Sigmoid colon (tissue), 7 donors: ENCODE data around the gene USP6. TPM values are rescaled to one million over a fixed set of nuclear protein-coding genes. Genes with fewer than 3 reads are reported as not detected.

ENCODE experiments used
- DNase-seq: peaks from one replicate; pipeline ENCODE4 v3.0.0-alpha.2; 2019
- H3K27ac ChIP-seq, 4 donors: fragments of 200-600 bp; sonication (generic); one replicate each; pipeline ENCODE4 v1.5.1; 2016 to 2019; ENCODE audit warnings: mild to moderate bottlenecking in 1 of 4
- H3K27me3 ChIP-seq, 3 donors: fragments of 200-600 bp; sonication (generic); one replicate each; pipeline ENCODE4 v1.5.1; 2019; ENCODE audit warnings: mild to moderate bottlenecking in 1 of 3
- H3K36me3 ChIP-seq, 4 donors: fragments of 200-600 bp; sonication (generic); one replicate each; pipeline ENCODE4 v1.5.1; 2016 to 2019
- H3K4me1 ChIP-seq, 4 donors: fragments of 200-600 bp; sonication (generic); one replicate each; pipeline ENCODE4 v1.5.1; 2017 to 2019
- H3K4me3 ChIP-seq, 4 donors: fragments of 200-600 bp; sonication (generic); one replicate each; pipeline ENCODE4 v1.5.1; 2017 to 2019; ENCODE audit warnings: mild to moderate bottlenecking in 2 of 4, moderate library complexity in 1 of 4
- H3K9me3 ChIP-seq, 4 donors: fragments of 200-600 bp in 3 of 4; sonication (generic) in 3 of 4; one replicate each; pipeline versions ENCODE4 v1.5.1 to v1.6.1; 2013 to 2019
- EP300 ChIP-seq, 4 donors: sonication (generic); formaldehyde crosslinking; IDR thresholded peaks; one replicate each; pipeline ENCODE4 v1.6.1; 2017; ENCODE audit warnings: antibody characterized with exemption in 4 of 4
- POLR2A ChIP-seq, 2 donors: fragments of 450-650 bp; IDR thresholded peaks; one replicate each; pipeline ENCODE4 v1.6.1; 2016; ENCODE audit warnings: antibody characterized with exemption in 2 of 2, mild to moderate bottlenecking in 2 of 2, moderate library complexity in 2 of 2
- POLR2AphosphoS5 ChIP-seq, 4 donors: sonication (generic); formaldehyde crosslinking; IDR thresholded peaks; one replicate each; pipeline ENCODE4 v1.6.1; 2017; ENCODE audit warnings: antibody characterized with exemption in 4 of 4
- WGBS, 2 donors: extraction: QIAGEN DNeasy Blood & Tissue Kit; methylation state at CpG; one replicate each; pipeline ENCODE4 v1.1.7; 2013; 5-methylcytosine and 5-hydroxymethylcytosine counted together
- intact Hi-C: fragments of 100-400 bp; cut with DNase I; formaldehyde crosslinking; loops from one replicate; pipeline ENCODE4 v1.15.1; 2023
- polyA plus RNA-seq, 3 donors: library from polyadenylated mRNA; stranded (reverse); fragments of 200-250 nt; gene quantifications; one replicate each; pipeline ENCODE4 v1.2.3, GENCODE V29; 2013
- total RNA-seq, 4 donors: library from RNA; depleted of rRNA; stranded (reverse); fragments of >200 nt; gene quantifications; one replicate each; pipeline ENCODE4 v1.1.0, GENCODE V29; 2016
- TF ChIP-seq, protein P1 (sequence below), 4 experiments: fragments of 450-650 bp in 3 of 4; fragments of 200-600 bp in 1 of 4; IDR thresholded peaks; one replicate each; pipeline ENCODE4 v1.5.1; 2016 to 2019; ENCODE audit warnings: antibody characterized with exemption in 4 of 4, mild to moderate bottlenecking in 3 of 4, moderate library complexity in 2 of 4
- donor health status: healthy with polysubstance abuse.
- donor health status: Bipolar disorder and iron deficiency.
- donor health status: healthy.

Gene USP6
- total and polyA plus RNA-seq, 7 donors, result 0.06 to 2.5 TPM; not detected in 5

DNA sequence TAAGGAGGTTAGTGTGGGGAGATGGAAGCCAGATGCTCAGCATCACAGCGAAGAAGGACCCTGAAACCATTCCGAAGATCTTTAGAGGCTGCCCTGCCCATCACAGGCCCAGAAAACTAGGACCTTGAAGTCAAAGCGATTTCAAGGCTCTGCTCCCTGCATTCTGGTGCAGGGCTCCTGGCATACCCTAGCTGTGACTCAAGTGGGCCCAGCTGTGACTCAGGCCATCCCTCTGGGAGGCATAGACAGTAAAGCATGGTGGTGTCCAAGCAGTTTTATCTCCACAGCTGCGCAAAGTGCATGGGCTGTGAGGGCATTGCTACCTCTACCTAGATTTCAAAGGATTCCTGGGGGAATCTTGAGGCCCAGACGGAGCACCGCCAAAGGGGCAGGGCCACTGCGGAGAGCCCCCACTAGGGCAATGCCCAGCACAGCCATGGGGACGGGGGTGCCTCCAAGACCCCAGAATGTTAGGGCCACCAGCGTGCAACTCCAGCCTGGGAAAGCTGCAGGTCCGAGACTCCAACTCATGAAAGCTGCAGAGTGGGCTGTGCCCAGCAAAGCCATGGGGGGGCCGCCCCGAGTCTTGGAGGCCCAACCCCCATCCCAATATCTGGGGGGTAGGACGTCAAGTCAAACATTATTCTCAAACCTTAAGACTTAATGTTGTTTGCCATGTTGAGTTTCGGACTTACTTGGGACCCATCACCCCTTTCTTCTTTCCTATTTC lies 87.5 kb downstream of the USP6 start:
- no peak for TF ChIP-seq POLR2A (IDR thresholded peaks at IDR 0.05)
- no peak for TF ChIP-seq EP300 (IDR thresholded peaks at IDR 0.05)
- no peak for TF ChIP-seq POLR2AphosphoS5 (IDR thresholded peaks at IDR 0.05)
- TF ChIP-seq, protein P1, sequence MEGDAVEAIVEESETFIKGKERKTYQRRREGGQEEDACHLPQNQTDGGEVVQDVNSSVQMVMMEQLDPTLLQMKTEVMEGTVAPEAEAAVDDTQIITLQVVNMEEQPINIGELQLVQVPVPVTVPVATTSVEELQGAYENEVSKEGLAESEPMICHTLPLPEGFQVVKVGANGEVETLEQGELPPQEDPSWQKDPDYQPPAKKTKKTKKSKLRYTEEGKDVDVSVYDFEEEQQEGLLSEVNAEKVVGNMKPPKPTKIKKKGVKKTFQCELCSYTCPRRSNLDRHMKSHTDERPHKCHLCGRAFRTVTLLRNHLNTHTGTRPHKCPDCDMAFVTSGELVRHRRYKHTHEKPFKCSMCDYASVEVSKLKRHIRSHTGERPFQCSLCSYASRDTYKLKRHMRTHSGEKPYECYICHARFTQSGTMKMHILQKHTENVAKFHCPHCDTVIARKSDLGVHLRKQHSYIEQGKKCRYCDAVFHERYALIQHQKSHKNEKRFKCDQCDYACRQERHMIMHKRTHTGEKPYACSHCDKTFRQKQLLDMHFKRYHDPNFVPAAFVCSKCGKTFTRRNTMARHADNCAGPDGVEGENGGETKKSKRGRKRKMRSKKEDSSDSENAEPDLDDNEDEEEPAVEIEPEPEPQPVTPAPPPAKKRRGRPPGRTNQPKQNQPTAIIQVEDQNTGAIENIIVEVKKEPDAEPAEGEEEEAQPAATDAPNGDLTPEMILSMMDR (IDR thresholded peaks at IDR 0.05), result no peak

DNA sequence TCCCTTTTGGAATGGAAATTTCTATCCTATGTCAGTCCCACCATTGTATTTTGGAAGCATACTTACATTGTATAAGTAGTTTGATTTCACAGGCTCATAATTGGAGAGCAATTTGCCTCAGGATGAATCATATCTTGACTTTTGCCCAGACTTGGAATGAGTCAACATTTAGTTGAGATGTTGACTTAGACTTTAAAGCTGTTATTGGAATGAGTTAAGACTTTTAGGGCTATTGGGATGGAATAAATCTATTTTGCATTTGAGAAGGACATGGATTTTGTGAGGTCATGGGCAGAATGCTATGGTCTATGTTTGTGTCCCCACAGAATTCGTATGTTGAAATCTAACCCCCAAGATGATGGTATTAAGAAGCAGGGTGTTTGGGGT lies 88.1 kb downstream of the USP6 start:
- no peak overlapping the region for H3K4me3 ChIP-seq
- intact Hi-C loops, result no loop called here
- DNase-seq, result no peak
- no peak overlapping the region for H3K27ac ChIP-seq
- H3K36me3 ChIP-seq, result no peaks in the 10 kb centered on the region
- no peaks in the 10 kb centered on the region for H3K27me3 ChIP-seq
- WGBS, 2 donors, result 69 to 96% methylated on average over 1 of the region's 1 CpG
- no peaks in the 10 kb centered on the region for H3K9me3 ChIP-seq
- H3K4me1 ChIP-seq, result no peaks in the 10 kb centered on the region
- TF ChIP-seq POLR2AphosphoS5 (IDR thresholded peaks at IDR 0.05), result no peak
- TF ChIP-seq POLR2A (IDR thresholded peaks at IDR 0.05), result no peak
- no peak for TF ChIP-seq EP300 (IDR thresholded peaks at IDR 0.05)
- TF ChIP-seq, protein P1 (IDR thresholded peaks at IDR 0.05), result no peak

More for the DNA sequence above, 87.5 kb downstream of the USP6 start:
- 95 to 96% methylated on average over 14 of the region's 14 CpGs for WGBS, 2 donors
- Histone ChIP-seq H3K27me3 (no peaks in the 10 kb centered on the region), H3K9me3 (no peaks in the 10 kb centered on the region), H3K4me3 (no peak overlapping the region), H3K36me3 (no peaks in the 10 kb centered on the region), H3K4me1 (no peaks in the 10 kb centered on the region), H3K27ac (no peak overlapping the region)
- intact Hi-C loops, result no loop called here
- no peak for DNase-seq

DNA sequence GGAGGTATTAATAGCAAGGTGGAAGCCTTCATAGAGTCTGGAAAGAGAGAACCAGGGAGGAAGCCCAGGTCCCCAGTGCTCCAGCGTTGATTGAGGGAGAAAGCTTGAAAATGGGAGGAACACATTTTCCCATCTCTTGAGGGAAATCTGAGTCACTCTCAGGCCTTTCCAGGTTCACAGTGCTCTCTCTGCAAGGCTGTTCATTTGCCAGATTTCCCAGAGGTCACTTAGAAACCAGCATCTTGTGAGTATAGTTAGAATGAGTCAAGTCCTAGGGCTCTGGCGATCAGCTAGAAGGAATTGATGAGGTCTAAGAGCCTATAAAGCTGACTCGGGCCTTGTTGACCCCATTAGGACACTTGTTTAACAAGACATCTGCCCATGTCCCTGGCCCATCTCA lies 93.6 kb downstream of the USP6 start:
- Histone ChIP-seq H3K4me1 (no peaks in the 10 kb centered on the region), H3K36me3 (peaks cover 0 to 15% (median 0%) of the 10 kb centered on the region in 4 donors), H3K27ac (no peak overlapping the region), H3K4me3 (no peak overlapping the region), H3K27me3 (no peaks in the 10 kb centered on the region), H3K9me3 (no peaks in the 10 kb centered on the region)
- no peak for DNase-seq
- 86 to 92% methylated on average over 3 of the region's 3 CpGs for WGBS, 2 donors
- TF ChIP-seq EP300 (IDR thresholded peaks at IDR 0.05) (no peak), POLR2A (IDR thresholded peaks at IDR 0.05) (no peak), POLR2AphosphoS5 (IDR thresholded peaks at IDR 0.05) (no peak)
- TF ChIP-seq, protein P1 (IDR thresholded peaks at IDR 0.05), result no peak
- intact Hi-C loops, result no loop called here

DNA sequence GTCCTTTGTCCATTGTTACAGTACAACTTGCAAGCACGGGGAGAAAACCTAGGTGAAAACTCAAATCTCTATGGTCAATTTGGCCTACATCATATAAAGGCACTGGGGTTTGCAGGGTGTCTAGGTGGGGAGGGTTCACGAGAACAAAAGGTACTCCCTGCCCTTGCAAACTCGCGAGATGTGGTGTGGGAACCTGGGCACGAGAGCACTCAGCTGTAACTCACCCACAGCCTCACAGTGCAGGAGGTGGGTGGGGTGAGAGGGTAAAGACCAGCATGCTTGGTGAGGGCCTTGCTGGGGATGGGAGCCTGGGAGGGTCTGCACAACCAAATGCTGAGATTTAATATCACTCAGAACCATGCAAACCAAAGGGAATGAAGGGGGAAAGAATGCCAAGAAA lies 94.3 kb downstream of the USP6 start:
- 64 to 85% methylated on average over 5 of the region's 5 CpGs for WGBS, 2 donors
- no peak overlapping the region for H3K27ac ChIP-seq
- intact Hi-C loops, result no loop called here

More for the DNA sequence above, 94.3 kb downstream of the USP6 start:
- TF ChIP-seq POLR2A (IDR thresholded peaks at IDR 0.05) (no peak), EP300 (IDR thresholded peaks at IDR 0.05) (no peak), POLR2AphosphoS5 (IDR thresholded peaks at IDR 0.05) (no peak)
- TF ChIP-seq, protein P1 (IDR thresholded peaks at IDR 0.05), result no peak
- Histone ChIP-seq H3K4me3 (no peak overlapping the region), H3K9me3 (no peaks in the 10 kb centered on the region), H3K4me1 (no peaks in the 10 kb centered on the region), H3K36me3 (peaks cover 0 to 18% (median 2%) of the 10 kb centered on the region in 4 donors), H3K27me3 (no peaks in the 10 kb centered on the region)
- DNase-seq, result no peak
